Measurements from ENCODE around the gene AGAP1.

GRCh38 chr2:236112466-236112865 lies 618.6 kb downstream of the AGAP1 start:
- no peak for TF ChIP-seq POLR2A (IDR thresholded peaks at IDR 0.05)
- no peak for TF ChIP-seq POLR2AphosphoS5 (IDR thresholded peaks at IDR 0.05)

Measured in sigmoid colon (tissue), 4 donors.